ENCODE results near the gene MIAT. TPM values are rescaled to one million over a fixed set of nuclear protein-coding genes. Genes with fewer than 3 reads are reported as not detected.

MIAT gene
- total RNA-seq, 3 donors from 2014 or later, result 0.80 to 2.3 (median 1.9) TPM

DNA sequence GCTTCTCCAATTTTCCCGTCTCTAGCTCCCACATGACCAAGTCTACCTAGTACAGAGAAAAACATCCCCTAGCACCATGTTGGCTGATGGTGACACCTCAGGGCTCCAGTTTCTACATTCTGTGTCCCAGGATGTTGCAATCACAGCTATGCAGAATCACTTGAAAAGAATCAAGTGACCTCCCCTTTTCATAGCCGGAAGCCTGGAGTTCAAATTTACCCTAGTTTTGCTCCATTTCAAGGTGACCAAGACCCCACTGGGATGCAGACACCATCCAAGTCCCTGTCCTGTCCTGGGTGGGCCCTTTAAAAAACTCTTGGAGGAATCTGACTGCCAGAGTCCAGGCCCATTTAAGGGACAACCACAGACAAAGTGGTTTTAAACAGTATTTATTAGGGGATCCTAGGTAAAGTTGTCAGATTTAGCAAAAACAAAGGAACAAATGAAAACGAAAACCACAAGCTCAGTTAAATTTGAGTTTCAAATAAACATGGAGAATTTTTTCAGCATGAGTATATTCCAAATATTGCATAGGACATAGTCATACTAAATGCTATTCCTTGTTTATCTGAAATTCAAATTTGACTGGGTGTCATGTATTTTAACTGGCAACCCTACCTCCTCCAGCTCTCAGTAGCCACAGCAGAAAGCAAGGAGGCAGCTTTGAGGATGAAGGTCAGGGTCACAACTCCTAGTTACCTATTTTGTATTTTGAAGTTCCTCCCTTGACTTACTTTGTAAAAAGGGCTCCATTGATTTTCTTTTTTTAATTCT lies 52.4 kb downstream of the MIAT start:
- intact Hi-C loops (cut with DNase I; ENCODE audit: low total_unique reads), result no loop called here
- TF ChIP-seq, protein P1, sequence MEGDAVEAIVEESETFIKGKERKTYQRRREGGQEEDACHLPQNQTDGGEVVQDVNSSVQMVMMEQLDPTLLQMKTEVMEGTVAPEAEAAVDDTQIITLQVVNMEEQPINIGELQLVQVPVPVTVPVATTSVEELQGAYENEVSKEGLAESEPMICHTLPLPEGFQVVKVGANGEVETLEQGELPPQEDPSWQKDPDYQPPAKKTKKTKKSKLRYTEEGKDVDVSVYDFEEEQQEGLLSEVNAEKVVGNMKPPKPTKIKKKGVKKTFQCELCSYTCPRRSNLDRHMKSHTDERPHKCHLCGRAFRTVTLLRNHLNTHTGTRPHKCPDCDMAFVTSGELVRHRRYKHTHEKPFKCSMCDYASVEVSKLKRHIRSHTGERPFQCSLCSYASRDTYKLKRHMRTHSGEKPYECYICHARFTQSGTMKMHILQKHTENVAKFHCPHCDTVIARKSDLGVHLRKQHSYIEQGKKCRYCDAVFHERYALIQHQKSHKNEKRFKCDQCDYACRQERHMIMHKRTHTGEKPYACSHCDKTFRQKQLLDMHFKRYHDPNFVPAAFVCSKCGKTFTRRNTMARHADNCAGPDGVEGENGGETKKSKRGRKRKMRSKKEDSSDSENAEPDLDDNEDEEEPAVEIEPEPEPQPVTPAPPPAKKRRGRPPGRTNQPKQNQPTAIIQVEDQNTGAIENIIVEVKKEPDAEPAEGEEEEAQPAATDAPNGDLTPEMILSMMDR (IDR thresholded peaks at IDR 0.05), result no peak
- TF ChIP-seq POLR2AphosphoS5 (IDR thresholded peaks at IDR 0.05) (no peak), POLR2A (IDR thresholded peaks at IDR 0.05) (no peak)
- DNase-seq (ENCODE audit: low spot score in 2 of 2), result no peak

DNA sequence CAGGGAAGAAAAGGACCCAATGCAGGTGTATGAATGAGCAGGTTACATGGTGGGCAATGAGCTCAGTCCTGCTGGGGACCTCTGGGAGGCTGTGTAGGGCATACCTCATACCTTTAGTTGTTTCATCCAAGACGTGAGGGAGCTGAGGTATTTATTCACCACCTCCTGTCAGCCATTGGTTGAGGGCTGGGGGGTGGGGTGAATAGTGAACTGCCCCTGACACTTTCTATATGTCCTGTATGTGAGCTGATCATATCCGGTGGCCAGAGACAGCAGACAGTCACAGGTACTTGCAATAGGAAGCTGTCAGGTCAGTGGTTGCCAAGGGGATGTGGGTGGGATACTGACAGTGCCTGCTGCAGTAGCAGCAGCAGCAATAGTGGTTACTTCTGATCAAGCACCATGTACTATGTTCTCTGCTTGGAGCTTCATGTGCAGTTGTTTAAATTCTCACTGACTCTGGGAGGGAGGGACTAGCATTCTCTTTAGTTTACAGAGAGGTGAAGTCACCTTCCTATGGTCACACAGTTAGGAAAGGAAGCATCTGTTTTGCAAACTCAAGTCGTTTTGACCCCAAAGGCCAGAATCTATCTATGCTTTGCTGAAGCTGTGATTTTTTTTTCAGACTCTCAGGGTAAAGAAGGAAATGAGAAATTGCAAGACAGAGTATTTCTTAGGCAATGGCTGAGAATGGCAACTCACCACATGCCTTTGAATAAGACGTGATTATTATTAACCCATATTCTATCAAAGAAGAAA lies 54.0 kb downstream of the MIAT start:
- Histone ChIP-seq H3K27me3 (no peaks in the 10 kb centered on the region), H3K27ac (no peak overlapping the region), H3K36me3 (no peaks in the 10 kb centered on the region), H3K4me1 (no peaks in the 10 kb centered on the region), H3K9me3 (peaks cover 0 to 9% of the 10 kb centered on the region in 2 donors), H3K4me3 (no peak overlapping the region)
- TF ChIP-seq, protein P1 (IDR thresholded peaks at IDR 0.05), result no peak
- TF ChIP-seq POLR2AphosphoS5 (IDR thresholded peaks at IDR 0.05), result no peak
- TF ChIP-seq POLR2A (IDR thresholded peaks at IDR 0.05), result no peak
- no peak for DNase-seq (ENCODE audit: low spot score in 2 of 2)
- intact Hi-C loops (cut with DNase I; ENCODE audit: low total_unique reads), result no loop called here

More for the DNA sequence above, 52.4 kb downstream of the MIAT start:
- no peaks in the 10 kb centered on the region for H3K27me3 ChIP-seq
- no peaks in the 10 kb centered on the region for H3K4me1 ChIP-seq
- peaks cover 0 to 10% of the 10 kb centered on the region in 2 donors for H3K9me3 ChIP-seq
- no peak overlapping the region for H3K27ac ChIP-seq
- no peak overlapping the region for H3K4me3 ChIP-seq
- H3K36me3 ChIP-seq, result no peaks in the 10 kb centered on the region

DNA sequence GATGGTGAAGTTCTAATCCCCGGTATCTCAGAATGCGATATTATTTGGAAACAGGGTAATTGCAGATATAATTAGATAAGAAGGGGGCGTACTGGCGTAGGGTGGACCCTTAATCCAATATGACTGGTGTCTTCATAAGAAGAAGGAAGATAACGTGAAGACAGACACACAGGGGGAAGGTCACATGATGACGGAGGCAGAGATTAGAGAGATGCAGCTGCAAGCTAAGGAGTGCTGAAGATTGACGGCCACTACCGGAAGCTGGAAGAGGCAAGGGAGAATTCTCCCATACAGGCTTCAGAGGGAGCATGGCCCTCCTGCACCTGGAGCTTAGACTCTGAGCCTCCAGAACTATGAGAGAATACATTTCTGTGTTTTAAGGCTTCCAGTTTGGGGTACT lies 54.8 kb downstream of the MIAT start:
- Histone ChIP-seq H3K9me3 (peaks cover 0 to under 1% of the 10 kb centered on the region in 2 donors), H3K4me1 (no peaks in the 10 kb centered on the region), H3K27me3 (no peaks in the 10 kb centered on the region), H3K36me3 (no peaks in the 10 kb centered on the region), H3K4me3 (no peak overlapping the region), H3K27ac (no peak overlapping the region)
- intact Hi-C loops (cut with DNase I; ENCODE audit: low total_unique reads), result no loop called here
- no peak for TF ChIP-seq POLR2AphosphoS5 (IDR thresholded peaks at IDR 0.05)
- TF ChIP-seq, protein P1 (IDR thresholded peaks at IDR 0.05), result no peak
- TF ChIP-seq POLR2A (IDR thresholded peaks at IDR 0.05), result no peak
- no peak for DNase-seq (ENCODE audit: low spot score in 2 of 2)

DNA sequence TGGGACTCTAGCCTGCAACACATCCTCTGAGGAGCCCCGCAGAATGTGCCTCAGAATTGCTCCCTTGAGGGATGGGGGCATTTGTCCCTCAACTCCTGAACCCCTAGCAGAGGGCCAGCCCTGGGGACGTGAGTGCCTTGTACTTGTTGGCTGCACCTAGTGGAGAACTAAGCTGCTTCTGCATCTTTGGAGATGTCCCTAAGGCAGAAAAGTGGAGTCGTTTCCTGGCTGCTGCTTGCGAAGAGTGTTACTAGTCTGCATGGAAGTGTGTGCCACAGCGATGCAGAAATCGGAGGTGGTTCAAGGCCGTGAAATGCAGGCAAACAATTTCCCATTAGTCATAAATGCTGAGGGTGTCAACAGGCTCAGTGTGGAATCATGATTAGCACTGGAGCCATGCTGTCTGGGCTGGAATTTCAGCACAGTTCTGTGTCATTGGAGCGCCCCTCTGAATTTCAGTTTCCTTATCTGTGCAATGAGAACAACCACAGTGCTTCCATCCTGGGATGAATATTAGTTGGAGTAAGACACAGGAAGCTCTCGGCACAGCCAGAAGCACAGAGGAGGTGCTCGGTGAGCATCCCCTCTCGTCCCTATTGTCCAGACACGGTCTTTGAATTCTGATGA lies 56.5 kb downstream of the MIAT start:
- no peaks in the 10 kb centered on the region for H3K9me3 ChIP-seq
- H3K4me3 ChIP-seq, result no peak overlapping the region
- H3K4me1 ChIP-seq, result no peaks in the 10 kb centered on the region
- intact Hi-C loops (cut with DNase I; ENCODE audit: low total_unique reads), result no loop called here
- TF ChIP-seq POLR2A (IDR thresholded peaks at IDR 0.05) (no peak), POLR2AphosphoS5 (IDR thresholded peaks at IDR 0.05) (no peak)
- TF ChIP-seq, protein P1 (IDR thresholded peaks at IDR 0.05), result no peak
- H3K27me3 ChIP-seq, result no peaks in the 10 kb centered on the region
- no peaks in the 10 kb centered on the region for H3K36me3 ChIP-seq
- no peak for DNase-seq (ENCODE audit: low spot score in 2 of 2)
- no peak overlapping the region for H3K27ac ChIP-seq
